Activated CD4-positive, alpha-beta T cell treated with anti-CD3 and anti-CD28 coated beads, Interleukin-2, amount 50 U/mL, for 16 hours (primary cell): Measurements from ENCODE around the gene DAAM2.

ENCODE experiments used
- DNase-seq: peaks from one replicate; pipeline ENCODE4 v3.0.0-alpha.2; 2020

The DAAM2 gene

DNA sequence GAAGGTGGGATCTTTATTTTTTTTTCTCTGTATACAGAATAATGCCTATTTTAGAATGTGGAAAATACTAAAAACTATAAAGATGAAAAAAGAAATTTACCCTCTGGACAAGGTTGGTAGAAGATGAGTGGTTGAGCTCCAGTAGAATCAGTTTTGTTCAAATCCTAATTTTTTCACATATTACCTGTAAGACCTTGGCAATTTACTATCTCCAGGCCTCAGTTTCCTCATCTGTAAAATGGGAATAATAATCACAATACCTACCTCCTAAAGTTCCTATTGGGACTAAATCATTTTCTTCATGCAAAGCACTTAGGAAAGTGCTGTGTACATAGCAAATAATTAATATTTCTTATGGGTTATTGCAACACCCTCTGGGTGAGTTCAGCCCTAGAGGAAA, 28.4 kb downstream of the DAAM2 start:
- DNase-seq: no peak

DNA sequence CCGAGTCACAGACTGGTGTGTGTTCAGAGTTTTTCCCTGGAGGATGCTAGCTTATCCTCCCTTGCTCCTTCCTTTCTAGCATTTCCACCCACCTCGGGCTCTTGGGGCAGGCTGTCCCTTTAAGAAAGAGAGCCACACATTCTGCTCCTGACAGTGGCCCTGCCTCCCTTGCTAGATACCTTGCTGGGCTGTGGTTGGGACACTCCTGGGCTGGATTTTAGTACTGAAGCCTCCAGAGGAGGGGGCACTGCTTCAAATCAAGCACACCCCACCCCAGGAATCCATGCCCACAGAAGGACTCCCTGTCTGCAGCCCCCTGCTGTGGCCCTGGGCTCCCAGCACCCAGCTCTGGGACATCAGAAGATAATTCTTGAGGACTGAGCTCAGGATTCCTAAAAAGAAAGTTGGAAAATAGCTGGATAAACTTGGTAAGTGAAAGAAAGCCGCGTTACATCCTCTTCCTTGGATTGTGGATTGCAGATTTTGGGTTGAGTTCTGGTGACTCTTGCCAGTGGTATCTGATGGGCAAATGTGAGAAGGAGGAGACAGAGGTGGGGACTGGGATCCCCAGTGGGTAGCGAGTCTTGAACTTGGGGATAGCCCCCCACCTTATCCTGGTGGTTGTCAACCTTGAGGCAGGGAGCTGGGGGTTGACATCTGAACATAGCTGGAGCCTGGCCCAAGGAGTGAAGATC, 29.0 kb downstream of the DAAM2 start:
- no peak for DNase-seq

DNA sequence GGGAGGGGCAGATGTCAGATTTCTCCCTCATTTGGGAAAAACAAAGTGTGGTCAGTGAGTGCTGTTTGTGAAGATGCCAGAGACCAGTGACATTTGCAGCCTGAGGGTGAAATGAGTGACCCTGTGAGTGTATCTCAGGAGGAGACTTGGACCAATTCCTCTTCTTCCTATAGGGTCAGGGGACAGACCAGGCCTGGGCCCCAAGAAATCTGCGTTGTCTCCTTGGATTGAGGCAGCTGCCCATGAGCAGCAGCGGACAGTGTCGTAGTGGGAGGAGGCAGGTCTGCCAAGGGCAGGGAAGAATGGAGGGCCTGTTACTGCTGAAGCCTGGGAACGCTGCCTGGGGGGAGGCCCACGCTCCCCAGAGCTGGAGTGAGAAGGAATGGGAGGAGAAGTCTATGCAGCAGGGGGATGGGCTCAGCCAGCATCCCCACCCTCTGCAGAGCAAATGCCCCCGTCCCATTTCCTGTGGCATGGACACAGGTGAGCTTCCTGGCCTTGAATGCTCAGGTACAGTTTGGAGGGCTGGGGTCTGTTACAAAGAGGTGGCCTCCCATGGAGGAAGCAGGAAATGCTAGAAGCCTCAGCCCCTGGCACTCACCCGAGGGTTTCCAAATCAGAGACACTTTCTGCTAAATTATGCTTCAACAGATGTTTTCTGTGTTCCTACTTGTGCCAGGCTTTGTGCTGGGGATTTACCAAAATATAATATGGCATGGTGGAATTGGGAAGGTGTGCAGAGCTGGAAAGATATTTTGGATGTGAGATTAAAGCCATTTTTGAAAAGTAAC, 29.8 kb downstream of the DAAM2 start:
- no peak for DNase-seq

- DNase-seq: no peak
Observed at GRCh38 chr6:39822846-39823815, 31.0 kb downstream of the DAAM2 start.

DNA sequence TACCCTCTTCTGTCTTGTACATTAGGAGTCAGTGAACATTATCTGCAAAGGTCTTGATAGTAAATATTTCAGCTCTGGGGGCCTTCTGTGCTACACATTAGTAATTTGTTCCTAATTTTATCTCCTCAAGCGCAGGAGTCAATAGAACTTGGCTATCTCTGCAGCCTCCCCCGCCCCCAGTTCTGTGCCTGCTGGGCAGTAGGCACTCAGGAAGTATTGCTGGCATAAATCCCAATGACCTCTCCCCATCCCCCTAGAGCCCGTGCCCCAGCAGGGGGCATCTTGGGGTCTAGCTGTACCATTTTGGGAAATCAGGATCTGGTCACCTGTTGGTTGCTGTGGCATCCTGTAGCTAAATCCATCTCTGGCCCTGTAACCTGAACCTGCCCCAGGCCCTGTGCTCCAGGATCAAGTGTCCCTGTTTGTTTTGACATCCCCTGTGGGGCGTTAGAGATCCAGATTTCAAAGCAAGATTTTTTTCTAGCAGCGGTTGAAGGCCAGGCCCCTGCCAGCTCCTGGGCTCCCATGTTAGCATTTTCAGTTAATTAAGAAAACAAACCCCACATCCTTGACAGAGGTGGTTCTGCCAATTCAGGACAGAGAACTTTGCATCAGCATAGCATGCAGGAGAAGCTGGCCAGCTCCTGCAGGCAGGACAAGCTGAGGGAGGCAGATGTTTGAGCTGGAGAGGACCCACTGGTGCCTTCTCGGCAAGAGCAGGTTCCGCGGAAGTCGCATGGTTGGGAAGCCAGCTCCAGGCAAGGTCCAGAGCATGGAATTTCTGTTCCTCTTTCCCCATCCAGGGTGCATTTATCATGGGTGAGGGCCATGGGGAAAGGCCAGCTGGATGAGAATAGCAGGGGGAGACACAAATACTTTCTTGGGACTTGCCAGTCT, 32.1 kb downstream of the DAAM2 start:
- DNase-seq: no peak

DNA sequence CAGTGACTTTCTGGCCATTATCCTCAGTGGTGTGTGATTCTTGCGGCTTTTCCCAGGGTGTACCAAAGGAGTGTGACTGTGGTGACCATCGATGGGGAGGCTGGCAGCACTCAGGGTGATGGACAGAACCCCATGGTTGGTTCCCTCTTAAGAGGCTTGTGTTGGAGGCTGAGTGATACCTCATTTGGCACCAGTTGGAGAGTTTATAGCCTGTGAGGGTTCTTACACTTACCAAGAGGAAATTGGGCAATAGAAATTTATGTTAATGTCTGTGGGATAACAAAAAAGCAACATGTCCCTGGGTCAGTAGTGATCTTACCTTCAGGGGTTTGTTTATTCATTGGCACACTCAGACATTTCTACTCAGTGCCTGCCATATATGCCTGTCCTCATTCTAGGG, 37.2 kb downstream of the DAAM2 start:
- DNase-seq: no peak

DNA sequence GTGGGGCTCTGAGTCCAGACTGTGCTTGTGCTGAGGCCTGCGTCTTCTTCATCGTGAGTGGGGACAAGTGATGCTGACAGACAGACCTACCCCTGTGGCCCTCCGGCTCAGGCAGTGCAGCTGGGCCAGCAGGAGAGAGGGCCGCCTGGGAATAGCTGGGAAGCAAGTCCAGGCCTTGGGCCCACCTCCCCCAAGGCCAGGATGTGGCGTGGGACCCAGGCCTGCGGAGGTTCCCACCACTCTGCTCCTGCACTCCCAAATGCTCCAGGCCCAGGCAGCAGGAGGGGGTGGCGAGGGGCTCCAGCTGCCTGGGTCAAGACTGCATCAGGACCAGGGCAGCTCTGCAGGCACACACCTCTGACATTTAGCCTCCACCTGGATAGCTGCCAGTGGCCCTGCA, 38.3 kb downstream of the DAAM2 start:
- no peak for DNase-seq

DNA sequence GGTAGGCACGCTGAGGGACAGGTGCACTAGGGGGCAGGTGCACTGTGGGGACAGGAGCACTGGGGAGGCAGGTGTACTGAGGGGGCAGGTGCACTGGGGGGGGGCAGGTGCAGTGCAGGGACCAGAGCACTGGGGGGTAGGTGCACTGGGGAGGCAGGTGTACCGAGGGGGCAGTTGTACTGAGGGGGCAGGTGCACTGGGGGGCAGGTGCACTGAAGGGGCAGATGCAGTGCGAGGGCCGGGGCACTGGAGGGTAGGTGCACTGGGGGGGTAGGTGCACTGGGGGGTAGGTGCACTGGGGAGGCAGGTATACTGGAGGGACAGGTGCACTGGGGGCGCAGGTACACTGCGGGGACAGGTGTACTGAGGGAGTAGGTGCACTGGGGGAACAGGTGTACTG, 39.5 kb downstream of the DAAM2 start:
- no peak for DNase-seq

DNA sequence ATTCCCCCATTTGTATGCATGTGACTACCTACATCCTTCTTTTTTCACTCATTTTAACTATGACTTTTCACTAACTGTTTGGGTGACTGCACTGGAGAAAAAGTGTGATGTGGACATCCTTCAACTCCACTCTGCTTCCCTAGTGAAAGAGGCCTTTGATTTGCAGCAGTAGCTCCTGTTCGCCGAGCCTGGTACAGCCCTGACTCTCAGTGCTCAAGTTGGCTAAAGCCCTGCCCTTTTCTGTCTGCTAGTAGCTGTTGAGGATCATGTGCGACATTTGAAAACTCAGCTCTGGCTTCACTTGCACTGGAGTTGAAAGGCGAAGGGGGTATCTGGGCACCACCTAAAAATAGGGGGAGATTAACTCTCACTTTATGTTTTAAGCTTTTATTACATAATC, 42.1 kb downstream of the DAAM2 start:
- no peak for DNase-seq

DNA sequence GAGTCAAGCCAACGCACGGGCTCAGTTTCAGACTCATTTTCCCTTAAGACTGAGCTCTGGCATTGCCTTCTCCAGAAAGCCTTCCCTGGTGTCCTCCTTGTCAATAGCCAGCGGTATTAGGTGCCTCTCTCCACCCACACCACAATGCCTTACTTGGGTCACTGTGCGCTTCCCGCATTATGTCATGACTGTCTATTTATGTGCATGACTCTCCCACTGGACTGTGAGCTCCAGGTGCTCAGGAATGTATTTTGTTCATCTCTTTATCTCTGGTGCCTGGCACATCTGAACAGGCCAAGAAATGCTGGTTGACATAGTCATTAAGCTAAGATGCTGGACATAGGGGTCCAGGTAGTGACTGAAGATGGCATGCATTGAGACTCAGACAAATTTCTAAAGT, 42.7 kb downstream of the DAAM2 start:
- no peak for DNase-seq

DNA sequence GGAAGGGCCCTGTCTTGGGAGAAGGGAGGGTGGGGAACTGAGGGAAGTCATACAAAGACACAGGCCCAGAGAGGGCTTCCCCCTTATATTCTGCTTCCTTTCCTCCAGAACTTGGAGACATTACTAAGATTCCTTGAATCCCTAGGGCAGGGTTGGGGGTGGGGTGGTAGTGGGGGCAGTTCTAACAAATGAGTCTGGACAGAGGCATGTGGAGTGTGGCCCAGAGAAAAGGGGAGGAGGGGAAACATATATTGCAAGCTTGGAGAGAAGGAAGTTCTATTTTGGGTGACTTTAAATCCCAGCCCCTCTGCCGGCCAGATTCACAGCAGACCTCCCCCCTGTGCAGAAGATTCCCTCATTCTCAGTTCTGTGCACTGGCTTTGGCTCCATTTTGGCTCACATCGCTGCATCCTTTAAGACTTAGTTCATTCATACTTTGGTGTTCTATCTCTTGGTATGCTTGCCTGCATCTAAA, 43.7 kb downstream of the DAAM2 start:
- no peak for DNase-seq

GRCh38 chr6:39836606-39837005, 44.4 kb downstream of the DAAM2 start:
- DNase-seq: no peak

DNA sequence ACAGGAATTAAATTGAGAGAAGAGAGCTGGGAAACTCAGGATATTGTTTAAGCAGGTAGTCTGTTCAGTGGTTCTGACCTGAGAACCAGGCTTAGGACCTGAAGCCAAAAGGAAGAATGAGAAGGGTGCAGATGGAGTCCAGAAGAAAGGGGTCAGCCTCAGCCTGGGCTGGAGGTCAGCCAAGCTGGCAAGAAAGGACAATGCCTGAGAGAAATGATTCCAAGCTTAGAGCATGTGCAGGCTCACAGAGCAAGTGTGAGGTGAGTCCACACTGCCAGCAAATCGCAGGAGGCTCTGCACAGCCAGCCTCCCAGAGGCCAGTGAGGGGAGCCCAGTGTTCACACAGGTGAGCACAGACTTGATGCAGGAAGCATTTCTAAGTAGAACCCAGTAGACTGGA, 47.3 kb downstream of the DAAM2 start:
- no peak for DNase-seq

- no peak for DNase-seq
Observed at GRCh38 chr6:39840781-39841180, 48.6 kb downstream of the DAAM2 start.

DNA sequence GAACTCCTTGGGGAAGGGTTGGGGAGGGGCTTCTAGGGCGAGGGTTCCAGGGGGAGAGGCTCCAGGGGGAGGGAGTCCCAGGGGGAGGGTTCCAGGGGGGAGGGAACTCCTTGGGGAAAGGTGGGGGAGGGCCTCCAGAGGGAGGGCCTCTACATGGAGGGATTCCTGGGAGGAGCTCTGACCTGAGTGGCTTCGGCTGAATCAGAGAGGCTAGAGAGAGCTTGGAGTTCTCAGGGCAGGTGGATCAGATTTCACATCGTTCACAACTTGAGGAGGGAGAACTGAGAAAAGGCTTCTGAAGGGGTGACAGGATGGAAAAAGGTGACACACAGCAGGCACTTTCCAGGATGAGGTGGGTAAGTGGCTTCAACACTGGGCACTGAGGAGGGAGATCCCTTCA, 49.1 kb downstream of the DAAM2 start:
- no peak for DNase-seq

- DNase-seq: no peak
Observed at GRCh38 chr6:39841923-39842322, 49.7 kb downstream of the DAAM2 start.

- no peak for DNase-seq
Observed at GRCh38 chr6:39843305-39844020, 51.3 kb downstream of the DAAM2 start.

GRCh38 chr6:39844866-39845265, 52.7 kb downstream of the DAAM2 start:
- no peak for DNase-seq

DNA sequence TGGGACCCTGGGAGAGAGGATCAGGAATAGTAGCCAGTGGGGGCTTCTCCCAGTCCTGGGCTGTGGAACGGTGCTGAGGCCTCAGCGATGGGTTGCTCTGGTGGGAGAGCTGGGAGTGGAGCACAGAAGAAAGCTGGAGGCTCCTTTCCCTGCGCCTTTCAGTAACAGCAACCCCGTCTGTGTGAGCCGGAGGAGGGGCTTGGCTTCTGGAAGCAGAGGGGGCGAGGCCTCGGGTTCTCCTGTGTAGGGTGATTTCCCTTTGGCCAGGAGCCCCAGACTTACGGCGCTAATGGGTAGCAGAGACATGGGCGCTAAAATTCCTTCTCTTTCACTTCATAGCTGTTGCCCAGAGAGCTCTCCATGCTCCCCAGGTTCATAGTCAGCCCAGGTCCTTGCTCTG, 55.0 kb downstream of the DAAM2 start:
- DNase-seq: no peak

- DNase-seq: no peak
Observed at GRCh38 chr6:39848171-39848570, 56.0 kb downstream of the DAAM2 start.

DNA sequence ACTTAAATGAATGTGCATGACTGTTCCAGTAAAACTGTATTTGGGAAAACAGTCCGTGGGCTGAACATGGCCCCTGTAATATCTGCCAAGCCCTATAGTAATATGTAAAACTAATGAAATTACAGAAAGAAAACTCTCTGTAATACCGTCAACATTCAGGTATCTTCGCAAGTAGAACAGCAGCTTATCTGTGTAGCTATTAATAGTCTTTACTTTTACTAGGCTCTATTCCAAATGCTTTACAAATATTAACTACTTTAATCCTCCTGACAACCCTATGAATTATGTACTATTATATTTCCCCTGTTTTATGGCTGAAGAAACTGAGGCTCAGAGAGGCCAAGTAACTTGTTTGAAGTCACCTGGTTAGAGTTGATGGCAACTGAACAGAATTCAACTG, 57.1 kb downstream of the DAAM2 start:
- DNase-seq: no peak

GRCh38 chr6:39849764-39850163, 57.6 kb downstream of the DAAM2 start:
- DNase-seq: no peak
